Measurements from ENCODE around the gene ZNF777.
"Not testable (repeated sequence)": the region's sequence is repeated elsewhere in the genome, so short reads cannot be mapped to it uniquely, and the experiment has no call there.

Gene ZNF777

GRCh38 chr7:149404825-149405224 is 56.0 kb downstream of the ZNF777 start:
- DNase-seq, result no peak

DNA sequence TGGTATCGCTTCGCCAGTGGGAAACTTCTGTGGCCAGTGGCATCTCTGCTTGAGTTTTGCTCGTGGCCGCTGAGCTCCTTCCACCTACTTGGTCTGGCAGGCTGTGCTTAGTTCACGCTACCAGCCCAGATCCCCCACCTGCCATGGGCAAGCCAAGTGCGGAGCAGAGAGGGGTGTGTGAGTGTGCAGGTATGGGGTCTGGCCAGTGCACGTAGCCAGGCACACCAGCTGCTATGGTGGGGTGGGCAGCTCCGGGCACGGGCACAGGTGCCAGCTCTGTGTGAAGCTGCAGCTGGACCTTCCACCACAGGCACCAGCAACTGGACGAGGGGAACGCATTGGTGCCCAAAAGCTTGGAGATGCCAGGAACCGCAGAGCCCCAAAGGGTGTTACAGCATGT is 56.5 kb downstream of the ZNF777 start:
- no peak for DNase-seq

DNA sequence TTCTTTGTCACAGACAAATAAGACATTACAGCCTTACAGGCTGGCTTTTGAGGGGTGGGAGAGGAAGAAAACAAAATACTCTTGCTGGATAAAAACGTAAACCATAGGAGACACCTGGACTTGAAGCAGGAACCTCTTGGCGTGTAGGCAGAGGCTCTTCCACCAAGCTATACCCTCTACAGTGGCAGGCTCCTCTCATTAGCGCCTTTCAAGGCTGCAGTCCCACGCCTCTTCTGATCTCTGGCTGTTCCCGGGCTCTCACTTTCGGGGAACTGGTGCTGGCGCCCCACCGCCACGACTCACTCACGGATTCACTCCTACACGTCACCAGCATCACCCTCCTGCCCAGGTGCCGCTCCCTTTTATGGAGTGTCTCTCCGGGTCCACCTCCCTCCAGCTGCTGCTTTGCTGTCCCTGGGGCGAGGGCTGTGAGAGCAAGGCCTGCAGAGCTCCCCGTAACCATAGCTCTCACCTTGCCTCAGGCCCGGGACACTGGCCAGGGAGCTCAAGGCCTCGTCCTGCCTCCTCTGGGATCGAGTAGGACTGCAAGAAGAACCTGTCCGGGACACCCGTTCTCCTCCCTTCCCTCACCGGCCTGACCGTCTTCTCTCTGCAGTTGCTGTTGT is 62.6 kb downstream of the ZNF777 start:
- DNase-seq, result no peak

DNA sequence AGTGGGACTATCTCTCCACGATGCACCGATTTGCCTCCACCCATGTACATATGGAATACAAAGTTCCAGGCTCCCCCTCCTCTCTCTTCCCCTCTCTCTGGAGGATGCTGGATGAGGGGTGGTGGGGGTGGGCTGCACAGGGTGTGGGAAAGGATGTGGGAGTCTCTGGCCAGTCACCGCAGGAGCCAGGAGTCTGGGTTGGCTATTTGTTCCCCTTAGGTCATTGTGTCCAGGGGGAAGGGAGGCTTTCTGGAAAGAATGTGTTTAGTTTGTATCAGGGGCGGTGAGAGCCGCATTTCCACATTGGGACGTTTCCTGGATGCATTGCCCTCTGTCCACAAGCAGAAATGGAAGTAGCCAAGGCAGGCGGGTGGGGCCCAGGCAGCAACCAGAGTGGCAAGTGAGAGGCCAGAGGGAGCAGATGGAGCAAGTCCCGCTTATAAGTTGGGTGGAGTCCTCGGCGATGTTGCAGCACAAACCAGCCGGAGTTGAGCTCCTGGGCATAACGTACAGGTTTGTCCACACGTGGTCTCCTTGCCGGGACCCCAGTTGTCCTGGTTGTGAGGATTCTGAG is 63.3 kb downstream of the ZNF777 start:
- no peak for DNase-seq

GRCh38 chr7:149388550-149389335 is 72.1 kb downstream of the ZNF777 start:
- not testable (repeated sequence) for DNase-seq

DNA sequence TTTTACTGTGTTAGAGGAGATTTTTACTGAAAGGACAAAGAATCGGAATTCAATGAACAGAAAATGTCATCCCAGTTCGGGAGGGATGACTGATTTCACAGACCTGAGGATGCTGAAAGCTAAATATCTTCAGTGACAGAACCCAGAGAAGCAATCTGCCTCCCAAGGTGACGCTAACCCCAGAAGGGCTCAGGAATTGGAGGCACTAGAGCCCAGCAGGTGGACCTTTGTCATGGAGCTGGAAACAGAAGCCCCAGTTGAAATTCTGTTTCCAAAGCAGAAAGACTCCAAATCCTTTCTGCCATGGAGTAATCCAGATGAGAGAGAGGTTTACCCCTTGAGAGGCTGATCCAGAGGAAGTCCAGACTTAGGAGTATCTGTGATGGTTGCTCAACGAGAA is 74.3 kb downstream of the ZNF777 start:
- not testable (repeated sequence) for DNase-seq

- DNase-seq, result no peak
Measured at GRCh38 chr7:149385195-149385950, 75.5 kb downstream of the ZNF777 start.
